ENCODE data around the gene ZBTB7C. TPM values are rescaled to one million over a fixed set of nuclear protein-coding genes. Genes with fewer than 3 reads are reported as not detected.

The ZBTB7C gene
- total and polyA plus RNA-seq, 2 donors (not counting 1 experiment from before 2014, with no cell fraction given): not detected

- Histone ChIP-seq H3K4me1 (ENCODE audit: control insufficient read depth in 2 of 2, insufficient read depth in 2 of 2, low read length in 2 of 2) (no peaks in the 10 kb centered on the region), H3K79me2 (ENCODE audit: control insufficient read depth, insufficient read depth, low read length) (no peaks in the 10 kb centered on the region), H3K9me3 (ENCODE audit: control extremely low read depth in 1 of 3, control insufficient read depth in 2 of 3, insufficient read depth in 1 of 3, low read length in 2 of 3) (peaks cover 0 to 4% (median 0%) of the 10 kb centered on the region in 3 donors), H4K20me1 (ENCODE audit: control insufficient read depth, insufficient read depth, low read length, poor library complexity, severe bottlenecking) (no peaks in the 10 kb centered on the region), H3K27me3 (replicated peaks in 1 of 4; ENCODE audit: control extremely low read depth in 1 of 4, control insufficient read depth in 3 of 4, insufficient read depth in 4 of 4, low read length in 3 of 4) (peaks cover 0 to 5% (median 0%) of the 10 kb centered on the region in 4 experiments), H3K9ac (ENCODE audit: low read length) (no peak overlapping the region), H3K4me2 (replicated peaks; ENCODE audit: low read depth, low read length, poor library complexity, severe bottlenecking) (no peak overlapping the region), H3K36me3 (replicated peaks in 1 of 2; ENCODE audit: control extremely low read depth in 1 of 2, control insufficient read depth in 1 of 2, extremely low read depth in 1 of 2, insufficient read depth in 2 of 2, low read length in 1 of 2) (no peaks in the 10 kb centered on the region), H3K27ac (ENCODE audit: low read length in 2 of 2) (no peak overlapping the region), H3K4me3 (ENCODE audit: control extremely low read depth in 1 of 5, extremely low read depth in 1 of 5, insufficient read depth in 1 of 5, low read depth in 2 of 5, low read length in 4 of 5) (no peak overlapping the region), H2AFZ (ENCODE audit: insufficient read depth, low read depth, low read length, poor library complexity, severe bottlenecking) (no peak overlapping the region)
- DNase-seq: no peak
- Mint-ChIP-seq H3K4me1 (no peaks in the 10 kb centered on the region), H3K4me3 (no peak overlapping the region), H3K27me3 (peaks cover 21% of the 10 kb centered on the region), H3K9me3 (ENCODE audit: insufficient read depth) (no peaks in the 10 kb centered on the region), H3K27ac (no peak overlapping the region)
- ATAC-seq (ENCODE audit: low read depth): no peak
- TF ChIP-seq CTCF (IDR thresholded peaks at IDR 0.05): no peak
- TF ChIP-seq EZH2 (IDR thresholded peaks at IDR 0.05; ENCODE audit: borderline replicate concordance, insufficient read depth, low read depth, low read length, poor library complexity, severe bottlenecking): no peak
- POLR2A ChIA-PET: no interaction called here
- no CpG with 5 or more reads among the region's 1 CpG for WGBS (ENCODE audit: insufficient coverage)
- intact Hi-C loops (cut with micrococcal nuclease): no loop called here
- CTCF ChIA-PET: no interaction called here
Observed at GRCh38 chr18:48250362-48250907, 158.7 kb downstream of the ZBTB7C start.

GRCh38 chr18:48249854-48250253, 159.3 kb downstream of the ZBTB7C start:
- Histone ChIP-seq H3K79me2 (ENCODE audit: control insufficient read depth, insufficient read depth, low read length) (no peaks in the 10 kb centered on the region), H3K27ac (ENCODE audit: low read length in 2 of 2) (no peak overlapping the region), H2AFZ (ENCODE audit: insufficient read depth, low read depth, low read length, poor library complexity, severe bottlenecking) (no peak overlapping the region), H3K9ac (ENCODE audit: low read length) (no peak overlapping the region), H3K9me3 (ENCODE audit: control extremely low read depth in 1 of 3, control insufficient read depth in 2 of 3, insufficient read depth in 1 of 3, low read length in 2 of 3) (peaks cover 0 to 4% (median 0%) of the 10 kb centered on the region in 3 donors), H3K4me3 (ENCODE audit: control extremely low read depth in 1 of 5, extremely low read depth in 1 of 5, insufficient read depth in 1 of 5, low read depth in 2 of 5, low read length in 4 of 5) (no peak overlapping the region), H4K20me1 (ENCODE audit: control insufficient read depth, insufficient read depth, low read length, poor library complexity, severe bottlenecking) (no peaks in the 10 kb centered on the region), H3K36me3 (replicated peaks in 1 of 2; ENCODE audit: control extremely low read depth in 1 of 2, control insufficient read depth in 1 of 2, extremely low read depth in 1 of 2, insufficient read depth in 2 of 2, low read length in 1 of 2) (no peaks in the 10 kb centered on the region), H3K4me2 (replicated peaks; ENCODE audit: low read depth, low read length, poor library complexity, severe bottlenecking) (no peak overlapping the region), H3K4me1 (ENCODE audit: control insufficient read depth in 2 of 2, insufficient read depth in 2 of 2, low read length in 2 of 2) (no peaks in the 10 kb centered on the region), H3K27me3 (replicated peaks in 1 of 4; ENCODE audit: control extremely low read depth in 1 of 4, control insufficient read depth in 3 of 4, insufficient read depth in 4 of 4, low read length in 3 of 4) (peaks cover 0 to 5% (median 0%) of the 10 kb centered on the region in 4 experiments)
- TF ChIP-seq CTCF (IDR thresholded peaks at IDR 0.05): no peak
- TF ChIP-seq EZH2 (IDR thresholded peaks at IDR 0.05; ENCODE audit: borderline replicate concordance, insufficient read depth, low read depth, low read length, poor library complexity, severe bottlenecking): no peak
- H3K4me3 Mint-ChIP-seq: no peak overlapping the region
- intact Hi-C loops (cut with micrococcal nuclease): no loop called here
- POLR2A ChIA-PET: no interaction called here
- no peaks in the 10 kb centered on the region for H3K4me1 Mint-ChIP-seq
- CTCF ChIA-PET: no interaction called here
- ATAC-seq (ENCODE audit: low read depth) (no peak), DNase-seq (no peak)
- 72% methylated on average over 2 of the region's 5 CpGs for WGBS (ENCODE audit: insufficient coverage)
- H3K27me3 Mint-ChIP-seq: peaks cover 21% of the 10 kb centered on the region
- H3K27ac Mint-ChIP-seq: no peak overlapping the region
- no peaks in the 10 kb centered on the region for H3K9me3 Mint-ChIP-seq (ENCODE audit: insufficient read depth)

Measured in B cell (primary cell).